ENCODE data around the gene ERVV-1. TPM values are rescaled to one million over a fixed set of nuclear protein-coding genes. Genes with fewer than 3 reads are reported as not detected.

ERVV-1 gene
- total and polyA plus RNA-seq, 12 donors = not detected

DNA sequence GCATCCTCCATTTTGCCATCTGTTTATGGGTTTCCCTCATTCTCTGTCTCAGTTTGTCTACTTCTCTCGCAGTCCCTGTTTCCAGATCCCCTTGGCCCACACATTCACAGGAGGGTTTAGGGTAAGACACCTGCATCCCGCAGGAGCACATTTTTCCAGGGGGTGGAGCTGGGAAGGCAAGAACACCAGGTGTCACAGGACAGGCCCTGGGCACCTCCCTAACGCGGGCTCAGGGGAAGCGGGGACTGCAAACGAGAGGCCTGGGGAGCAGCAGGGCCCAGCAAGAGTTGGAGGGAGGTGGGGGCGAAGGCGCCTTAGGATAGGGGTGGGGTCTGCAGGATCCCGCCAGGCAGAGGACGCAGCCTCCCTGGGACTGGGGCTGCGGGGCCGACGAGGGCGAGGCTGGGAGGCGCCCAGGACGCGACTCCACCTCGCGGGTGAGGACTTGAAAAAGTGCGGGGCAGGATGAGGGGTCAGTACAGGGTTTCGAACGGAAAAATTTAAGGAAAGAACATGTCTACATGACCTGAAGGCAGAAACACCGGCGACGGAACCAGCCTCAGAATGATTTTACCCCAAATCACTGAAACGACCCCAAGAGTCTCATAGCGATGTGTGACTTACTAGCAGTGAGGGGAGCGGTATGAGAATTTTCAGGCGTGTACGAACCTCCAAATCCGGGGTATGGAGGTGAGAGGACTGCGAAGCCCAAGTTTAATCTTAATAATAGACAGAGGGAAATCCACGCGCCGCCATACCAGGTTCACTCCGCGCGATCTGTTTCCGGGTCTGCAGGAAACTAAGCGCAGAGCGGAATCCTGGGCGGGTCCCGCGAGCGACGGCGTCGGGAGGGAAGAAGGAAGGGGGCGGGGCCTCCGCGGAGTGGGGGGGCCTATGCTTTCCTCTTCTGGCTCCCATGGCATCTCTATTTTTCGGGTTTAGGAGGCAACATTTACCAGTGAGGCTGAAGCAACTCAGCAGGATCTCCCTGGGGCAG, 23.7 kb downstream of the ERVV-1 start:
- Histone ChIP-seq H3K9me3 (replicated peaks in 1 of 3) (no peaks in the 10 kb centered on the region), H3K4me3 (peak overlapping the region in 1 of 4 donors; percentile 13), H3K4me1 (replicated peaks in 1 of 2) (no peaks in the 10 kb centered on the region), H3K36me3 (replicated peaks in 1 of 2) (no peaks in the 10 kb centered on the region), H3K27ac (no peak overlapping the region), H3K27me3 (peaks cover 4% of the 10 kb centered on the region)
- WGBS, 4 donors = 14 to 26% (median 18%) methylated on average over 42 to 52 of the region's 52 CpGs
- intact Hi-C loops (cut with DNase I) = no loop called here
- peak in 5 of 7 donors; percentile 24 to 56 (median 35) for DNase-seq
- TF ChIP-seq, protein P1, sequence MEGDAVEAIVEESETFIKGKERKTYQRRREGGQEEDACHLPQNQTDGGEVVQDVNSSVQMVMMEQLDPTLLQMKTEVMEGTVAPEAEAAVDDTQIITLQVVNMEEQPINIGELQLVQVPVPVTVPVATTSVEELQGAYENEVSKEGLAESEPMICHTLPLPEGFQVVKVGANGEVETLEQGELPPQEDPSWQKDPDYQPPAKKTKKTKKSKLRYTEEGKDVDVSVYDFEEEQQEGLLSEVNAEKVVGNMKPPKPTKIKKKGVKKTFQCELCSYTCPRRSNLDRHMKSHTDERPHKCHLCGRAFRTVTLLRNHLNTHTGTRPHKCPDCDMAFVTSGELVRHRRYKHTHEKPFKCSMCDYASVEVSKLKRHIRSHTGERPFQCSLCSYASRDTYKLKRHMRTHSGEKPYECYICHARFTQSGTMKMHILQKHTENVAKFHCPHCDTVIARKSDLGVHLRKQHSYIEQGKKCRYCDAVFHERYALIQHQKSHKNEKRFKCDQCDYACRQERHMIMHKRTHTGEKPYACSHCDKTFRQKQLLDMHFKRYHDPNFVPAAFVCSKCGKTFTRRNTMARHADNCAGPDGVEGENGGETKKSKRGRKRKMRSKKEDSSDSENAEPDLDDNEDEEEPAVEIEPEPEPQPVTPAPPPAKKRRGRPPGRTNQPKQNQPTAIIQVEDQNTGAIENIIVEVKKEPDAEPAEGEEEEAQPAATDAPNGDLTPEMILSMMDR (IDR thresholded peaks at IDR 0.05) = no peak
- TF ChIP-seq POLR2A (IDR thresholded peaks at IDR 0.05) = no peak

DNA sequence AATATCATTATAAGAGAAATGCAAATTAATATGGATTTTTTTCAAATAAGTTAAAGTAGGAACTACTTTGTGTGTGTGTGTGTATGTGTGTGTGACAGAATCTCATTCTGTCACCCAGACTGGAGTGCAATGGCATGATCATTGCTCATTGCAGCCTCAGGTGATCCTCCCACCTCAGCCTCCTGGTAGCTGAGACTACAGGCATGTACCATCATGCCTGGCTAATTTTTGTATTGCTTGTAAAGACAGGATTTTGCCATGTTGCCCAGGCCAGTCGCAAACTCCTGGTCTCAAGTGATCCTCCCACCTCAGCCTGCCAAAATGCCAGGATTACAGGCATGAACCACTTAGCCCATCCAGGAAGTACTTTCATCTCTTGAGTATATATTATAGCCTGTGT, 27.6 kb downstream of the ERVV-1 start:
- H3K4me1 ChIP-seq (replicated peaks in 1 of 2) = no peaks in the 10 kb centered on the region
- TF ChIP-seq, protein P1 (IDR thresholded peaks at IDR 0.05) = no peak
- TF ChIP-seq POLR2A (IDR thresholded peaks at IDR 0.05) = no peak
- no peak for DNase-seq
- H3K9me3 ChIP-seq (replicated peaks in 1 of 3) = peaks cover 0 to 4% (median 0%) of the 10 kb centered on the region in 3 donors
- no peak overlapping the region for H3K4me3 ChIP-seq
- H3K27me3 ChIP-seq = peaks cover 4% of the 10 kb centered on the region
- intact Hi-C loops (cut with DNase I) = no loop called here
- 64 to 90% (median 79%) methylated on average over 1 of the region's 1 CpG for WGBS, 4 donors
- H3K27ac ChIP-seq = no peak overlapping the region
- H3K36me3 ChIP-seq (replicated peaks in 1 of 2) = no peaks in the 10 kb centered on the region

DNA sequence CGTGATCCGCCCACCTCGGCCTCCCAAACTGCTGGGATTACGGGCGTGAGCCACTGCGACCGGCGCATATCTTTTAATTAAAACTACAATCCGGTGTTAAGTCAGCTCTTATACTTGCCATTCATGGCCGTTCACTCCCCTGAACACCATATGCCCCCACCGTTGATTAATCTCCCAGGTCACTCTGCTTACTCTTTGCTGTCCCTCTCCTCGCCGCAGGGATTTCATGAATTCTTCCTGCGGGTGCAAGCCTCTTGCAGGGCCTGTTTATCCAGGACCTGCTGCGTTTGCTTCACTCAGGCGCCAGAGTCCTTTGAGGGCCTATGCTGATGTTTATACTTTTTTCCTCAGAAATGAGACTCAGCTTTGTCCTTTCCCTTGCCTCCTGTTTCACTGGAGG, 31.8 kb downstream of the ERVV-1 start:
- no peak for TF ChIP-seq POLR2A (IDR thresholded peaks at IDR 0.05)
- TF ChIP-seq, protein P1 (IDR thresholded peaks at IDR 0.05) = no peak
- no peaks in the 10 kb centered on the region for H3K36me3 ChIP-seq (replicated peaks in 1 of 2)
- 71 to 86% (median 78%) methylated on average over 16 of the region's 16 CpGs for WGBS, 4 donors
- no peaks in the 10 kb centered on the region for H3K27me3 ChIP-seq
- H3K4me3 ChIP-seq = no peak overlapping the region
- H3K9me3 ChIP-seq (replicated peaks in 1 of 3) = peaks cover 0 to 11% (median 0%) of the 10 kb centered on the region in 3 donors
- intact Hi-C loops (cut with DNase I) = no loop called here
- H3K4me1 ChIP-seq (replicated peaks in 1 of 2) = no peaks in the 10 kb centered on the region
- no peak overlapping the region for H3K27ac ChIP-seq
- DNase-seq = no peak

DNA sequence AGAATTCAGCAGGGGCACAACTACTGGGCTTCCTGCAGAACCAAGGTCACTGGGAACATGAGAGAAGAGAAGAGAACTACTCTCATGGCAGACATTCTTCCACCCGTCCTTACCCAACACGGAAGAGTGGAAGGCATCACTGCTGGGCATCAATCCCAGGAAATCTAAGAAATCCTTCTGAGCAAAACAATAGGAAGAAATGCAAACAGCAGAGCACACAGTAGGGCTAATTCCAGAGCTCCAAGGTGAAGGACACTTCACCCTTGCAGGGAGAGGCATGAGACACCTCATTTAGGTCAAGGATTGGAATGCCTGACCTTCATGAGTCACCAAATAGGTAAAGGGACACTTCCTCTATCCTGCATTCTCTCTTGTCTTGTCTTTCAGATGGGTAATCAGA, 33.7 kb downstream of the ERVV-1 start:
- no peaks in the 10 kb centered on the region for H3K27me3 ChIP-seq
- 80 to 98% (median 86%) methylated on average over 2 of the region's 2 CpGs for WGBS, 4 donors
- no peaks in the 10 kb centered on the region for H3K36me3 ChIP-seq (replicated peaks in 1 of 2)
- no peaks in the 10 kb centered on the region for H3K4me1 ChIP-seq (replicated peaks in 1 of 2)
- H3K4me3 ChIP-seq = no peak overlapping the region
- intact Hi-C loops (cut with DNase I) = no loop called here
- no peak overlapping the region for H3K27ac ChIP-seq
- TF ChIP-seq, protein P1 (IDR thresholded peaks at IDR 0.05) = no peak
- TF ChIP-seq POLR2A (IDR thresholded peaks at IDR 0.05) = no peak
- H3K9me3 ChIP-seq (replicated peaks in 1 of 3) = peaks cover 0 to 11% (median 0%) of the 10 kb centered on the region in 3 donors
- DNase-seq = no peak

Measured in adrenal gland (tissue), 12 donors.